Type B pancreatic cell (in vitro differentiated cells): ENCODE measurements around the gene FXYD3. TPM values are rescaled to one million over a fixed set of nuclear protein-coding genes. Genes with fewer than 3 reads are reported as not detected.
A peak's percentile ranks its signal among the peaks of the same experiment; 100 is the strongest.

Experiments
- DNase-seq: peaks from one replicate; pipeline ENCODE4 v3.0.0; 2021; ENCODE audit warnings: mixed read lengths; ENCODE audit not compliant: unreplicated experiment; ENCODE audit errors: extremely low spot score
- H3K27ac Mint-ChIP-seq: 2 replicates; pipeline ENCODE4 v1.8.0; 2021; ENCODE audit warnings: mild to moderate bottlenecking, mixed read lengths
- H3K27me3 Mint-ChIP-seq: 2 replicates; pipeline ENCODE4 v1.8.0; 2021; ENCODE audit warnings: mixed read lengths
- H3K36me3 Mint-ChIP-seq: 2 replicates; pipeline ENCODE4 v1.8.0; 2021; ENCODE audit warnings: mixed read lengths
- H3K4me1 Mint-ChIP-seq: one replicate; pipeline ENCODE4 v1.8.0; 2021; ENCODE audit warnings: mixed read lengths; ENCODE audit not compliant: unreplicated experiment
- H3K4me3 Mint-ChIP-seq: 2 replicates; pipeline ENCODE4 v1.8.0; 2021; ENCODE audit warnings: mild to moderate bottlenecking, mixed read lengths
- H3K9me3 Mint-ChIP-seq: 2 replicates; pipeline ENCODE4 v1.8.0; 2021; ENCODE audit warnings: mixed read lengths
- CTCF ChIP-seq: fragments of 200-600 bp; sonication (generic); conservative IDR thresholded peaks from 2 replicates; pipeline ENCODE4 v1.5.0; 2021; ENCODE audit warnings: antibody characterized with exemption, mild to moderate bottlenecking
- total RNA-seq: library from RNA; stranded (reverse); gene quantifications from 2 replicates; pipeline ENCODE4 v1.2.1, GENCODE V29; 2021; ENCODE audit warnings: low replicate concordance

Gene FXYD3
- total RNA-seq, 1 donor from 2014 or later, result 77.5 TPM

GRCh38 chr19:35143231-35143715, 27.6 kb downstream of the FXYD3 start, which contains the start of gene FXYD7:
TSS of gene FXYD7 (plus strand) at chr19:35143255. CDS start at chr19:35143334, 79 bp downstream.
- no peak for DNase-seq
- H3K4me3 Mint-ChIP-seq, result peak within 1 kb of the TSS; percentile 74
- peaks cover 22% of the 10 kb centered on the region for H3K4me1 Mint-ChIP-seq
- H3K36me3 Mint-ChIP-seq, result no peaks in the 10 kb centered on the region
- H3K27me3 Mint-ChIP-seq, result peaks cover 55% of the 10 kb centered on the region
- H3K9me3 Mint-ChIP-seq, result no peaks in the 10 kb centered on the region
- no peak within 1 kb of the TSS for H3K27ac Mint-ChIP-seq
- peak; percentile 62 for TF ChIP-seq CTCF

- Mint-ChIP-seq H3K36me3 (no peaks in the 10 kb centered on the region), H3K4me3 (no peak overlapping the region), H3K27me3 (peaks cover 55% of the 10 kb centered on the region), H3K4me1 (peaks cover 21% of the 10 kb centered on the region), H3K9me3 (no peaks in the 10 kb centered on the region), H3K27ac (no peak overlapping the region)
- TF ChIP-seq CTCF, result no peak
- no peak for DNase-seq
Observed at GRCh38 chr19:35143818-35144217, 28.2 kb downstream of the FXYD3 start.

GRCh38 chr19:35144259-35144599, 28.6 kb downstream of the FXYD3 start:
- no peak for TF ChIP-seq CTCF
- no peaks in the 10 kb centered on the region for H3K36me3 Mint-ChIP-seq
- H3K4me3 Mint-ChIP-seq, result no peak overlapping the region
- DNase-seq, result no peak
- H3K27me3 Mint-ChIP-seq, result peaks cover 55% of the 10 kb centered on the region
- peaks cover 21% of the 10 kb centered on the region for H3K4me1 Mint-ChIP-seq
- H3K9me3 Mint-ChIP-seq, result no peaks in the 10 kb centered on the region
- no peak overlapping the region for H3K27ac Mint-ChIP-seq

- peak; percentile 80 for DNase-seq
- no peak overlapping the region for H3K4me3 Mint-ChIP-seq
- no peaks in the 10 kb centered on the region for H3K36me3 Mint-ChIP-seq
- TF ChIP-seq CTCF, result no peak
- H3K27me3 Mint-ChIP-seq, result peaks cover 58% of the 10 kb centered on the region
- H3K4me1 Mint-ChIP-seq, result peaks cover 21% of the 10 kb centered on the region
- peak overlapping the region; percentile 26 for H3K27ac Mint-ChIP-seq
- no peaks in the 10 kb centered on the region for H3K9me3 Mint-ChIP-seq
Observed at GRCh38 chr19:35144600-35145436, 29.2 kb downstream of the FXYD3 start.

- peaks cover 61% of the 10 kb centered on the region for H3K27me3 Mint-ChIP-seq
Observed at GRCh38 chr19:35146746-35147459, 31.3 kb downstream of the FXYD3 start.

More at GRCh38 chr19:35146746-35147459, 31.3 kb downstream of the FXYD3 start:
- Mint-ChIP-seq H3K27ac (no peak overlapping the region), H3K4me3 (no peak overlapping the region), H3K36me3 (no peaks in the 10 kb centered on the region), H3K9me3 (no peaks in the 10 kb centered on the region), H3K4me1 (peaks cover 8% of the 10 kb centered on the region)
- TF ChIP-seq CTCF, result no peak
- DNase-seq, result no peak
